K562 (cell line): Measurements from ENCODE around the gene SNX17. TPM values are rescaled to one million over a fixed set of nuclear protein-coding genes. Genes with fewer than 3 reads are reported as not detected.

ENCODE experiments used
- CAMTA2 ChIP-seq: fragments of 250-450 bp; sonication (Bioruptor Pico); conservative IDR thresholded peaks from 2 replicates; pipeline ENCODE4 v1.5.1; 2022
- CBX2 ChIP-seq: fragments of 200-600 bp; sonication (generic); IDR thresholded peaks from one replicate; pipeline ENCODE4 v1.6.1; 2012; ENCODE audit warnings: mild to moderate bottlenecking, low read length, inconsistent platforms; ENCODE audit not compliant: insufficient read depth, poor library complexity, severe bottlenecking
- EP400 ChIP-seq: fragments of 450-650 bp; IDR thresholded peaks from 2 replicates; pipeline ENCODE4 v1.6.1; 2017; ENCODE audit warnings: antibody characterized with exemption, mild to moderate bottlenecking, moderate library complexity
- MCM7 ChIP-seq, 2 experiments: fragments of 450-650 bp; IDR thresholded peaks; 2 replicates each; pipeline ENCODE4 v1.6.1; 2016 to 2018
- RBM22 ChIP-seq: fragments of 200-400 bp; formaldehyde crosslinking; IDR thresholded peaks from 2 replicates; pipeline ENCODE4 v1.6.1; 2018; ENCODE audit warnings: low read length, low read depth; ENCODE audit not compliant: poor library complexity, severe bottlenecking
- ZSCAN29 ChIP-seq: fragments of 450-650 bp; IDR thresholded peaks from 2 replicates; pipeline ENCODE4 v1.6.1; 2017
- polyA plus RNA-seq, 8 experiments: library from polyadenylated mRNA; depleted of rRNA in 4 of 8; stranded (reverse) in 5 of 8; unstranded in 3 of 8; fragments of >200 nt; fragmentation: Nextera tagmentation in 2 of 8; fragmentation: Illumina TruSeq in 1 of 8; extraction: Ambion mirVana in 2 of 8; extraction: Trizol in 1 of 8; gene quantifications; 2 replicates each; pipeline versions ENCODE4 v1.2.1 to v1.2.3, GENCODE V29; 2011 to 2014; ENCODE audit warnings: inconsistent platforms in 1 of 8, missing spikeins in 1 of 8
- total RNA-seq, 7 experiments: library from RNA; depleted of rRNA in 6 of 7; stranded (reverse); fragments of >200 nt in 6 of 7; fragmentation: Illumina TruSeq in 2 of 7; extraction: Trizol in 2 of 7; gene quantifications; 2 replicates each; pipeline versions ENCODE4 v1.2.1 to v1.2.3, GENCODE V29; 2011 to 2021; ENCODE audit warnings: low replicate concordance in 1 of 7
- TF ChIP-seq, protein P1 (sequence below): sonication (generic); formaldehyde crosslinking; IDR thresholded peaks from 2 replicates; pipeline ENCODE4 v1.5.0; 2020; ENCODE audit warnings: missing genetic modification reagents
- TF ChIP-seq, protein P2 (sequence below): sonication (generic); IDR thresholded peaks from 2 replicates; pipeline ENCODE4 v1.6.1; 2016
- TF ChIP-seq, protein P3 (sequence below): fragments of 450-650 bp; IDR thresholded peaks from 2 replicates; pipeline ENCODE4 v1.6.1; 2016; ENCODE audit warnings: low read depth
- TF ChIP-seq, protein P4 (sequence below), 2 experiments: IDR thresholded peaks; 2 replicates each; pipeline ENCODE4 v1.6.1; 2011; ENCODE audit warnings: borderline replicate concordance in 1 of 2, control low read depth in 1 of 2, low read depth in 1 of 2, low read length in 1 of 2, mild to moderate bottlenecking in 1 of 2, mixed read lengths in 1 of 2, moderate library complexity in 1 of 2; ENCODE audit not compliant: insufficient read depth in 1 of 2, insufficient read length in 1 of 2, poor library complexity in 1 of 2, severe bottlenecking in 1 of 2; ENCODE audit errors: extremely low read depth in 1 of 2
- TF ChIP-seq, protein P5 (sequence below): IDR thresholded peaks from 3 replicates; pipeline ENCODE4 v1.6.1; 2011; ENCODE audit warnings: borderline replicate concordance, mild to moderate bottlenecking; ENCODE audit not compliant: insufficient read length, insufficient read depth
- TF ChIP-seq, protein P6 (sequence below): fragments of 450-650 bp; IDR thresholded peaks from 2 replicates; pipeline ENCODE4 v1.6.1; 2016; ENCODE audit warnings: missing biosample characterization, missing genetic modification characterization

The SNX17 gene
- total and polyA plus RNA-seq, 9 of the 15 experiments (the other 6 are each of a cell fraction or from before 2014, with no cell fraction given): 3.0 to 75.7 (median 54.6) TPM

DNA sequence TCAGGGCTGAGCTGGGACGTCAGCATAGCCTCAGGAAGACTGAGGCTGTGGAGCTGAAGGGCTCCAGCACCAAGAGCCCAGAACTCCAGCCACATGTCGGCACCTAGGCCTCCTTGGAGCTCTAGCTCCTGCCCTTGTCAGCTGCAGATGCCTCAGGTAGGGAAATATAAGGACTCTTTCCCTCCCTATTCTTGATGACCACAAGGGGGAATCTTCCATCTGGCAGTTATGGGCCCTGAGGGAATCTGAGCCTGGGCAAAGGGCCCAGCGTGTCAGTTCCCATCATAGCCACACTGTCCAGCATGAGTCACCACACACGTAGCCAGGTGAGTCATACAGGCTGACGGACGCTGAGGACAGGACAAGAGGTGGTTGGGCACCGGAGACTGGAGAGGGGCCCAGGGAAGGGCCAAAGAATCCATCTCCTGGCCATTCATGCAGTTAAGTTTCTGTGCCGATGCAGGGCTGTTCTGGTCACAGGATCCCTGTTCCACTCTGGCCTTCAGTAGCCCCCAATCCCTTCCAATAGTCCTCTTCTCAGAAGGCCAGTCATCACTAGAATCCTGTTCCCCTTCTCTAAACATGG is 49.4 kb upstream of the SNX17 start (continued):
- TF ChIP-seq, protein P1, sequence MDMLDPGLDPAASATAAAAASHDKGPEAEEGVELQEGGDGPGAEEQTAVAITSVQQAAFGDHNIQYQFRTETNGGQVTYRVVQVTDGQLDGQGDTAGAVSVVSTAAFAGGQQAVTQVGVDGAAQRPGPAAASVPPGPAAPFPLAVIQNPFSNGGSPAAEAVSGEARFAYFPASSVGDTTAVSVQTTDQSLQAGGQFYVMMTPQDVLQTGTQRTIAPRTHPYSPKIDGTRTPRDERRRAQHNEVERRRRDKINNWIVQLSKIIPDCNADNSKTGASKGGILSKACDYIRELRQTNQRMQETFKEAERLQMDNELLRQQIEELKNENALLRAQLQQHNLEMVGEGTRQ: no peak
- no peak for TF ChIP-seq CAMTA2 (CRISPR knock-in tag)
- no peak for TF ChIP-seq CBX2
- TF ChIP-seq ZSCAN29: no peak
- TF ChIP-seq, protein P2, sequence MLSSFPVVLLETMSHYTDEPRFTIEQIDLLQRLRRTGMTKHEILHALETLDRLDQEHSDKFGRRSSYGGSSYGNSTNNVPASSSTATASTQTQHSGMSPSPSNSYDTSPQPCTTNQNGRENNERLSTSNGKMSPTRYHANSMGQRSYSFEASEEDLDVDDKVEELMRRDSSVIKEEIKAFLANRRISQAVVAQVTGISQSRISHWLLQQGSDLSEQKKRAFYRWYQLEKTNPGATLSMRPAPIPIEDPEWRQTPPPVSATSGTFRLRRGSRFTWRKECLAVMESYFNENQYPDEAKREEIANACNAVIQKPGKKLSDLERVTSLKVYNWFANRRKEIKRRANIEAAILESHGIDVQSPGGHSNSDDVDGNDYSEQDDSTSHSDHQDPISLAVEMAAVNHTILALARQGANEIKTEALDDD: no peak
- no peak for TF ChIP-seq RBM22
- TF ChIP-seq EP400: peak; percentile 66
- TF ChIP-seq, protein P3, sequence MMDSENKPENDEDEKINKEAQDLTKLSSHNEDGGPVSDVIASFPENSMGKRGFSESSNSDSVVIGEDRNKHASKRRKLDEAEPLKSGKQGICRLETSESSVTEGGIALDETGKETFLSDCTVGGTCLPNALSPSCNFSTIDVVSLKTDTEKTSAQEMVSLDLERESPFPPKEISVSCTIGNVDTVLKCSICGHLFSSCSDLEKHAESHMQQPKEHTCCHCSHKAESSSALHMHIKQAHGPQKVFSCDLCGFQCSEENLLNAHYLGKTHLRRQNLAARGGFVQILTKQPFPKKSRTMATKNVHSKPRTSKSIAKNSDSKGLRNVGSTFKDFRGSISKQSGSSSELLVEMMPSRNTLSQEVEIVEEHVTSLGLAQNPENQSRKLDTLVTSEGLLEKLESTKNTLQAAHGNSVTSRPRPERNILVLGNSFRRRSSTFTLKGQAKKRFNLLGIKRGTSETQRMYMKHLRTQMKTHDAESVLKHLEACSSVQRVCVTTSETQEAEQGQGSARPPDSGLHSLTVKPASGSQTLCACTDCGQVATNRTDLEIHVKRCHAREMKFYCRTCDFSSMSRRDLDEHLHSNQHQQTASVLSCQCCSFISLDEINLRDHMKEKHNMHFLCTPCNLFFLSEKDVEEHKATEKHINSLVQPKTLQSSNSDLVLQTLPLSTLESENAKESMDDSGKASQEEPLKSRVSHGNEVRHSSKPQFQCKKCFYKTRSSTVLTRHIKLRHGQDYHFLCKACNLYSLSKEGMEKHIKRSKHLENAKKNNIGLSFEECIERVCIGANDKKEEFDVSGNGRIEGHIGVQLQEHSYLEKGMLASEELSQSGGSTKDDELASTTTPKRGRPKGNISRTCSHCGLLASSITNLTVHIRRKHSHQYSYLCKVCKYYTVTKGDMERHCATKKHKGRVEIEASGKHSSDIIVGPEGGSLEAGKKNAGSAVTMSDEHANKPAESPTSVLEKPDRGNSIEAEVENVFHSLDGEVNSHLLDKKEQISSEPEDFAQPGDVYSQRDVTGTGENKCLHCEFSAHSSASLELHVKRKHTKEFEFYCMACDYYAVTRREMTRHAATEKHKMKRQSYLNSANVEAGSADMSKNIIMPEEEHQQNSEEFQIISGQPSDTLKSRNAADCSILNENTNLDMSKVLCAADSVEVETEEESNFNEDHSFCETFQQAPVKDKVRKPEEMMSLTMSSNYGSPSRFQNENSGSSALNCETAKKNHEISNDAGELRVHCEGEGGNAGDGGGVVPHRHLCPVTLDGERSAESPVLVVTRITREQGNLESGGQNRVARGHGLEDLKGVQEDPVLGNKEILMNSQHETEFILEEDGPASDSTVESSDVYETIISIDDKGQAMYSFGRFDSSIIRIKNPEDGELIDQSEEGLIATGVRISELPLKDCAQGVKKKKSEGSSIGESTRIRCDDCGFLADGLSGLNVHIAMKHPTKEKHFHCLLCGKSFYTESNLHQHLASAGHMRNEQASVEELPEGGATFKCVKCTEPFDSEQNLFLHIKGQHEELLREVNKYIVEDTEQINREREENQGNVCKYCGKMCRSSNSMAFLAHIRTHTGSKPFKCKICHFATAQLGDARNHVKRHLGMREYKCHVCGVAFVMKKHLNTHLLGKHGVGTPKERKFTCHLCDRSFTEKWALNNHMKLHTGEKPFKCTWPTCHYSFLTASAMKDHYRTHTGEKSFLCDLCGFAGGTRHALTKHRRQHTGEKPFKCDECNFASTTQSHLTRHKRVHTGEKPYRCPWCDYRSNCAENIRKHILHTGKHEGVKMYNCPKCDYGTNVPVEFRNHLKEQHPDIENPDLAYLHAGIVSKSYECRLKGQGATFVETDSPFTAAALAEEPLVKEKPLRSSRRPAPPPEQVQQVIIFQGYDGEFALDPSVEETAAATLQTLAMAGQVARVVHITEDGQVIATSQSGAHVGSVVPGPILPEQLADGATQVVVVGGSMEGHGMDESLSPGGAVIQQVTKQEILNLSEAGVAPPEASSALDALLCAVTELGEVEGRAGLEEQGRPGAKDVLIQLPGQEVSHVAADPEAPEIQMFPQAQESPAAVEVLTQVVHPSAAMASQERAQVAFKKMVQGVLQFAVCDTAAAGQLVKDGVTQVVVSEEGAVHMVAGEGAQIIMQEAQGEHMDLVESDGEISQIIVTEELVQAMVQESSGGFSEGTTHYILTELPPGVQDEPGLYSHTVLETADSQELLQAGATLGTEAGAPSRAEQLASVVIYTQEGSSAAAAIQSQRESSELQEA: no peak
- TF ChIP-seq, protein P4, sequence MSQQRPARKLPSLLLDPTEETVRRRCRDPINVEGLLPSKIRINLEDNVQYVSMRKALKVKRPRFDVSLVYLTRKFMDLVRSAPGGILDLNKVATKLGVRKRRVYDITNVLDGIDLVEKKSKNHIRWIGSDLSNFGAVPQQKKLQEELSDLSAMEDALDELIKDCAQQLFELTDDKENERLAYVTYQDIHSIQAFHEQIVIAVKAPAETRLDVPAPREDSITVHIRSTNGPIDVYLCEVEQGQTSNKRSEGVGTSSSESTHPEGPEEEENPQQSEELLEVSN (IDR thresholded peaks at IDR 0.05; ENCODE audit: borderline replicate concordance in 1 of 2, extremely low read depth in 1 of 2, insufficient read depth in 1 of 2, insufficient read length in 1 of 2, low read depth in 1 of 2, low read length in 1 of 2, poor library complexity in 1 of 2, severe bottlenecking in 1 of 2): no peak
- TF ChIP-seq, protein P5, sequence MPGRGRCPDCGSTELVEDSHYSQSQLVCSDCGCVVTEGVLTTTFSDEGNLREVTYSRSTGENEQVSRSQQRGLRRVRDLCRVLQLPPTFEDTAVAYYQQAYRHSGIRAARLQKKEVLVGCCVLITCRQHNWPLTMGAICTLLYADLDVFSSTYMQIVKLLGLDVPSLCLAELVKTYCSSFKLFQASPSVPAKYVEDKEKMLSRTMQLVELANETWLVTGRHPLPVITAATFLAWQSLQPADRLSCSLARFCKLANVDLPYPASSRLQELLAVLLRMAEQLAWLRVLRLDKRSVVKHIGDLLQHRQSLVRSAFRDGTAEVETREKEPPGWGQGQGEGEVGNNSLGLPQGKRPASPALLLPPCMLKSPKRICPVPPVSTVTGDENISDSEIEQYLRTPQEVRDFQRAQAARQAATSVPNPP: no peak
- TF ChIP-seq, protein P6, sequence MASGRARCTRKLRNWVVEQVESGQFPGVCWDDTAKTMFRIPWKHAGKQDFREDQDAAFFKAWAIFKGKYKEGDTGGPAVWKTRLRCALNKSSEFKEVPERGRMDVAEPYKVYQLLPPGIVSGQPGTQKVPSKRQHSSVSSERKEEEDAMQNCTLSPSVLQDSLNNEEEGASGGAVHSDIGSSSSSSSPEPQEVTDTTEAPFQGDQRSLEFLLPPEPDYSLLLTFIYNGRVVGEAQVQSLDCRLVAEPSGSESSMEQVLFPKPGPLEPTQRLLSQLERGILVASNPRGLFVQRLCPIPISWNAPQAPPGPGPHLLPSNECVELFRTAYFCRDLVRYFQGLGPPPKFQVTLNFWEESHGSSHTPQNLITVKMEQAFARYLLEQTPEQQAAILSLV (tag): no peak
- TF ChIP-seq MCM7 (IDR thresholded peaks at IDR 0.05): no peak
